ENCODE results near the gene CCDC47.

- TF ChIP-seq EZH2phosphoT487 (conservative IDR thresholded peaks at IDR 0.05; ENCODE audit: low read length) (no peak), CTCF (IDR thresholded peaks at IDR 0.05; ENCODE audit: insufficient read depth, low read length, poor library complexity, severe bottlenecking) (no peak)
Measured at GRCh38 chr17:63698381-63698885, 75.0 kb downstream of the CCDC47 start.
